ENCODE results near the gene RPTOR.

RPTOR gene

DNA sequence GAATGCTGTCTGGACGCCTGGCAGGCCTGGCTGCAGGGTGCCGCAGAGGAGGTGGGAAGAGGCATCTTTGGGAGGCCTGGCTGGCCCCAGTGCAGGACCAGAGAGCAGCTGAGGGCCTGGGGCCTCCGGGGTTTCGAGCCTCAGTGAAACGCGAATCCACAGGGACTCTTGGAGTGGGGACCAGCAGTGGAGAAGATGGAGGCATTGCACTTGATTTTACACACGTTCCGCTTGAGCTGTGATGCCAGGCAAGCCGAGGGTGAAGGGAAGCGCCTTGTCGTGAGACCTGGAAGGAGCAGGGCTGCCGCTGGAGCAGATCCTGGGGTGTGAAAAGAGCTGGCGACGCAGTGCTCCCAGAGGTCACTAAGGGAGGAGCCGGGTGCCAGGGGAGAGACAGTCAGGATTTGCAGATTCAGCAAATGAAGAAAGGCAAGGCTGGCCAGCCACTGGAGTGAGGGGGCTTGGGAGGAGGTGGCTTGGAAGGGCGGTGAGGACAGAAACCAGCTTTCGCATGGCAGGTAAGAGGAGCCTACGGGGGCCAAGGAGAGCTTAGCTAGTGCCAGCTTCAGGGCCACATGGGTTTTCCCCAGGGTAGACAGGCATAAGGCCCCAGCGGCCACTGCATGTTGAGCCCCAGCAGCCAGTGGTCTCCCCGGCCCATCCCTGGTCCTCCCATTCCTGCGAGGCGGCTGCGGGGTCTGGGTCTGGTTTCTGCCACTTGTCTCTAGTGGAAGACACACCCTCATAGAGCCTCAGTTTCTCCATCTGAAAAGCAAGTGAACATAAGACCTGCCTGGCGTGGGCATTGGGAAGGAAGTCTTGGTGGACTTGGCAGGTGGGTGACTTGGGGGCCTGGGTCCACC lies 271.8 kb downstream of the RPTOR start:
- no peak for DNase-seq (ENCODE audit: low read depth in 2 of 2)

DNA sequence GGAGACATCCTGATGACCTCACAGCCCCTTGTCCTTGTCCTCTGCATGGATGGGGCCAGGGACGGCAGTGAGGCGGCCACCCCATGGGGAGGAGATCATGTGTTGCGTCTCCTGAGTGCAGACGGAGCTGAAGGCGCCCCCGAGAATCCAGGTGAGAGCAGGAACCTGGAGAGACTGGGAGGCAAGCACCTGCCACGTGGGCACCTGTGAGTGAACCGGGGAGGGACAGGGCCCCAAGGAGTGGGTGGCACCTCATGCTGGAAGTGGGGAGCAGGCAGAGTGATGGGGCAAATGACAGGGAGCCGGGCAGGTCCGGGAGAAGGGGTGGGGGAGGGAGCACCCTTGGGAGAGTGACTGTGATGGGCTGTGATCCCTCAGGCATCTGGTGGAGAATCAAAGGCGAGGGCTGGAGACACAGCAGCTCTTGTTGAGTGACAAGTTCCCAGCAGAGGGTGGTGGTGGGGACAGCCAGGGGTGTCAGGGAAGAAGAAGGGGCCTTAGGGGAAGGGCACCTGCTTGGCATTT lies 272.7 kb downstream of the RPTOR start:
- no peak for DNase-seq (ENCODE audit: low read depth in 2 of 2)

GRCh38 chr17:80817861-80818260 lies 273.2 kb downstream of the RPTOR start:
- DNase-seq (ENCODE audit: low read depth in 2 of 2): no peak

- no peak for DNase-seq (ENCODE audit: low read depth in 2 of 2)
These were observed 274.2 kb downstream of the RPTOR start for GRCh38 chr17:80818871-80819270.

DNA sequence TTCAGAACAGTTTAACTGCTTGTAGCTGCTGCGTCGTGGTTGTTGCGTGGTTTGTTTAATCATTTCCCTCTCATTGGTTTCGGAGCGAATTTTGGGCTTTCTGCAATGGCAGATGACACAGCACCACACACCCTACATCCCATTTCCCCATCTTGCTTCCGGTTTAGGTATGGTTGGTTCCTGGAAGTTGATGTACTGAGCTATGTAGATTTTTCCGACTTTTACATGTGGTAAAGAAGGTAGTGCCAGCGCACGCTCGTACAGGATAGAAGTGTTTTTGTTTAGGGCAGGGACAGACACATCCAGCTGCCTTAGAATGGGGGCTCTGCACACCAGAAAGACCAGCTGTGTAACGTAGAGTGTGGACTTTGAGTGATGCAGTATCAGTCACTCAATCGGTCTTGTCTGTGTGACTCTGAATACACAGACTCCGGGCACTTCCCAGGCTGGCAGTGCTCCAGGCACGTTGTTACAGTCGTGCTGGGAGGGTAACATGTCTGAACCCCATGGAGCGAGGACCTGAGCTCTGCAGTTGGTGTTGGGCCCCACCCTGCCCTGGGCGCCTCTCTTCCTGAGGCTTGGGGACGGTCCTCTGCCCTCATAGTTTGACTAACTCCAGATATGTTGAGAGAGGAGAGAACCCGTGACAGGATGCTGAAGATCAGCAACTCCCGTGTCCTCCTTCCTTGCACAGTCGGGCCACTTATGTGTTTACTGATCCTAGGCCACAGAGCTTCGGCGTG lies 275.0 kb downstream of the RPTOR start:
- DNase-seq (ENCODE audit: low read depth in 2 of 2): no peak

- DNase-seq (ENCODE audit: low read depth in 2 of 2): no peak
These were observed 275.7 kb downstream of the RPTOR start for GRCh38 chr17:80820331-80820730.

- no peak for DNase-seq (ENCODE audit: low read depth in 2 of 2)
These were observed 276.9 kb downstream of the RPTOR start for GRCh38 chr17:80821546-80821945.

- DNase-seq (ENCODE audit: low read depth in 2 of 2): no peak
These were observed 277.5 kb downstream of the RPTOR start for GRCh38 chr17:80822021-80822699.

DNA sequence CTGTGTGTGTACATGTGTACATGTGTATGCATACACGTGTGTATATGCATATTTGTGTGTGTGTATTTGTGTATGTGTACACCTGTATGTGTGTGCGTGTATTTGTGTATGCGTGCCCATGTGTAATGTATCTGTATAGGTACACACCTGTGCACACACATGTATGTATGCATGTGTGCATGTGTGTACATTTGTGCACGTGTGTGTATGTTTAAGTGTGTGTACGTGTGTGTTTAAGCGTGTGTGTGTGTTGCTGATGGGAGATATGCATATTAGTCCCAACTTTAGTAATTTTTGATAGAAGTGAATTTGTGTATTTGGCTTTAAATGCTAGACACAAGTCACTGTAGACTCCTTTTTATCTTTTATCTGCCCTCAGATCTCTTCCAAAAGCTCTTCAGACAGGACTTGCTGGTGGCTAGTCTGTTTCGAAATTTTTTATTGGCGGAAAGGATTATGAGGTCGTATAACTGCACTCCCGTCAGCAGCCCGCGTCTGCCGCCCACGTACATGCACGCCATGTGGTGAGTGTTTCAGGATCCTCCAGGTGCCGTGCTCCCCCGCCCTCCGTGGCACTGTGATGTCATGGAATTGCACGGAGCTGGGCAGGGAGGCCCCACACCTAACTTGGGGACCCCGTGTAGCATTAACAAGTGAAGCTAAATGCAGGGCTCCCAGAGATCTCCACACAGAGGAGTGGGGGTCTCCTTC lies 278.2 kb downstream of the RPTOR start:
- DNase-seq (ENCODE audit: low read depth in 2 of 2): no peak

- DNase-seq (ENCODE audit: low read depth in 2 of 2): no peak
These were observed 280.2 kb downstream of the RPTOR start for GRCh38 chr17:80824549-80825470.

- no peak for DNase-seq (ENCODE audit: low read depth in 2 of 2)
These were observed 281.1 kb downstream of the RPTOR start for GRCh38 chr17:80825471-80826345.

- DNase-seq (ENCODE audit: low read depth in 2 of 2): no peak
These were observed 281.8 kb downstream of the RPTOR start for GRCh38 chr17:80826346-80826954.

DNA sequence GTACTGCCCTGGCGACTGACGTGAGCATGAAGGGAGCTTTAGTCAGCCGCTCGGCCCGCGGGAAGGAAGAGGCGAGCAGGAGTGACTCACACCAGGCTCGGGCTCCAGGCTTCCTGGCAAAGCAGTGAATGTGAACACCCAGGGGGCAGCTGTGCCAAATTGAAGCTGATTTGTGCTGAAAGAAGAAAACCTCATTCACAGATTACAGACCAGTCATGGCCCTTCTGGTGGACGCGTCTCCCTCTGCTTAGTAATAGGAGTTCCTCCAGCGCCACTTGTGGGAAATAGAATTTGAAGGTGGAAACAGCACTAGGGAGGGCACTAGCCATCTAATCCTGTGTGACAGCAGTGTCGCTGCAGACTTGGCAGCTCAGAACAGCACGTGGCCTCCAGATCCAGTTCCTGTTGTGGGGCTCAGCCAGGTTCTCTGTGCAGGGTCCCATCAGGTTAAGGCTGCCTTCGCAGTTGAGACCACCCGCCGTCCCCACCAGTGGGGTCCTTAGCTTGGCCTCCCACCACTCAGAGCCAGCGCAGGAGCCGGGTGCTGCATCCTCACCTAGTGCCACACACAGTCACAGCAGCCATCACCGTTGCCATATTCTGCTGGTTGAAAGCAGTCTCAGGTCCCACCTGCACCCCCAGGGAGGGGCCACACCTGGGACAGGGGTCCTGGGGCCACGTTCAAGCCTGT lies 282.5 kb downstream of the RPTOR start:
- peak; percentile 68 to 72 for DNase-seq (ENCODE audit: low read depth in 2 of 2)

GRCh38 chr17:80827646-80828643 lies 283.3 kb downstream of the RPTOR start:
- DNase-seq (ENCODE audit: low read depth in 2 of 2): no peak

GRCh38 chr17:80829166-80829813 lies 284.7 kb downstream of the RPTOR start:
- no peak for DNase-seq (ENCODE audit: low read depth in 2 of 2)

- no peak for DNase-seq (ENCODE audit: low read depth in 2 of 2)
These were observed 285.6 kb downstream of the RPTOR start for GRCh38 chr17:80830020-80830780.

Data from fibroblast of skin of left biceps (primary cell).